HG02938 (cell line): ENCODE measurements around the gene EMC7.
"Not testable (repeated sequence)": the region's sequence is repeated elsewhere in the genome, so short reads cannot be mapped to it uniquely, and the experiment has no call there.

Experiments used
- ATAC-seq: cut with Tn5 transposase; IDR thresholded peaks from one replicate; pipeline ENCODE4 v1.9.1; 2021; ENCODE audit warnings: mild to moderate bottlenecking, moderate library complexity; ENCODE audit not compliant: unreplicated experiment

EMC7 gene

GRCh38 chr15:34101366-34102174 lies at the start of gene EMC7, which contains the start of gene PGBD4:
TSS of gene EMC7 (minus strand) at chr15:34101862. CDS start at chr15:34101839, 23 bp downstream.
TSS of gene PGBD4 (plus strand) at chr15:34102083. CDS start at chr15:34102532, 449 bp downstream.
- ATAC-seq = peak; percentile 98

- ATAC-seq = no peak
Observed at GRCh38 chr15:34147371-34148140, 45.9 kb upstream of the EMC7 start.

- no peak for ATAC-seq
Observed at GRCh38 chr15:34133511-34133910, 31.8 kb upstream of the EMC7 start.

- ATAC-seq = no peak
Observed at GRCh38 chr15:34132881-34133280, 31.2 kb upstream of the EMC7 start.

GRCh38 chr15:34128898-34129297 lies 27.2 kb upstream of the EMC7 start:
- no peak for ATAC-seq

- ATAC-seq = no peak
Observed at GRCh38 chr15:34126522-34126921, 24.9 kb upstream of the EMC7 start.

GRCh38 chr15:34125945-34126344 lies 24.3 kb upstream of the EMC7 start:
- ATAC-seq = no peak

- ATAC-seq = no peak
Observed at GRCh38 chr15:34124651-34125050, 23.0 kb upstream of the EMC7 start.

- ATAC-seq = peak; percentile 52
Observed at GRCh38 chr15:34122771-34123183, 21.1 kb upstream of the EMC7 start.

GRCh38 chr15:34121786-34122185 lies 20.1 kb upstream of the EMC7 start:
- ATAC-seq = not testable (repeated sequence)

- ATAC-seq = not testable (repeated sequence)
Observed at GRCh38 chr15:34120420-34120819, 18.8 kb upstream of the EMC7 start.

- ATAC-seq = no peak
Observed at GRCh38 chr15:34119291-34119690, 17.6 kb upstream of the EMC7 start.

- ATAC-seq = no peak
Observed at GRCh38 chr15:34116620-34117019, 15.0 kb upstream of the EMC7 start.

GRCh38 chr15:34114739-34115138 lies 13.1 kb upstream of the EMC7 start:
- ATAC-seq = no peak

- ATAC-seq = no peak
Observed at GRCh38 chr15:34114215-34114614, 12.6 kb upstream of the EMC7 start.

- no peak for ATAC-seq
Observed at GRCh38 chr15:34111488-34111887, 9.8 kb upstream of the EMC7 start.

- no peak for ATAC-seq
Observed at GRCh38 chr15:34109797-34110663, 8.4 kb upstream of the EMC7 start.

- no peak for ATAC-seq
Observed at GRCh38 chr15:34107315-34107714, 5.7 kb upstream of the EMC7 start.

GRCh38 chr15:34106423-34106822 lies 4.8 kb upstream of the EMC7 start:
- ATAC-seq = no peak

GRCh38 chr15:34102175-34102925 lies 688 bp upstream of the EMC7 start:
- ATAC-seq = no peak
